ENCODE results near the gene MEIS3. TPM values are rescaled to one million over a fixed set of nuclear protein-coding genes. Genes with fewer than 3 reads are reported as not detected.

MEIS3 gene
- total and polyA plus RNA-seq, 9 of the 15 experiments (the other 6 are each of a cell fraction or from before 2014, with no cell fraction given), result 0.06 to 0.80 (median 0.25) TPM; not detected in 1

GRCh38 chr19:47353307-47353712, 66.0 kb downstream of the MEIS3 start:
- Histone ChIP-seq H3K4me2 (ENCODE audit: insufficient read depth, low read length) (no peak overlapping the region), H3K79me2 (ENCODE audit: control insufficient read depth, insufficient read depth, low read length) (peaks cover 61% of the 10 kb centered on the region), H3K27ac (ENCODE audit: extremely low read depth, low read depth, low read length) (no peak overlapping the region), H3K9ac (ENCODE audit: insufficient read depth in 1 of 2, low read depth in 2 of 2, low read length in 2 of 2) (peak overlapping the region in 1 of 2 experiments; percentile 47; a peak in 1 of 4 replicates), H3K27me3 (ENCODE audit: control insufficient read depth in 2 of 2, insufficient read depth in 2 of 2, low read length in 2 of 2) (no peaks in the 10 kb centered on the region), H3K9me1 (ENCODE audit: control insufficient read depth, insufficient read depth, low read length) (no peaks in the 10 kb centered on the region), H3K4me1 (replicated peaks in 1 of 2; ENCODE audit: control insufficient read depth in 2 of 2, insufficient read depth in 2 of 2, low read length in 2 of 2) (peaks cover 21 to 31% of the 10 kb centered on the region in 2 experiments), H3K36me3 (ENCODE audit: control insufficient read depth, insufficient read depth, low read length) (peaks cover 74% of the 10 kb centered on the region), H4K20me1 (replicated peaks; ENCODE audit: control insufficient read depth, insufficient read depth, low read length) (peaks cover 3% of the 10 kb centered on the region; the same call in 1 of the 2 replicates), H2AFZ (ENCODE audit: low read depth, low read length) (no peak overlapping the region), H3K9me3 (replicated peaks; ENCODE audit: control insufficient read depth, insufficient read depth, low read depth, low read length) (no peaks in the 10 kb centered on the region), H3K4me3 (no peak overlapping the region)
- no peak for FAIRE-seq
- ChIA-PET CTCF (ENCODE audit: low intra/inter-chr PET ratio) (no interaction called here), POLR2A (no interaction called here)
- intact Hi-C loops (cut with micrococcal nuclease), result no loop called here
- DNase-seq (ENCODE audit: extremely low read depth in 1 of 4, low spot score in 3 of 4), result no peak
- no peak for TF ChIP-seq ZNF76 (CRISPR knock-in tag; IDR thresholded peaks at IDR 0.05; ENCODE audit: borderline replicate concordance)
- peak; percentile 51 for TF ChIP-seq RBFOX2 (IDR thresholded peaks at IDR 0.05; ENCODE audit: low read depth, low read length)
- TF ChIP-seq DPF2 (IDR thresholded peaks at IDR 0.05), result no peak
- TF ChIP-seq POLR2G (IDR thresholded peaks at IDR 0.05; ENCODE audit: low read depth, low read length), result 0 out of 2 replicates have a peak, but pooled peaks have one; percentile 32
- no peak for TF ChIP-seq ZNF146 (CRISPR knock-in tag; IDR thresholded peaks at IDR 0.05; ENCODE audit: unreplicated experiment)
- no peak for TF ChIP-seq KLF6 (CRISPR knock-in tag; IDR thresholded peaks at IDR 0.05; ENCODE audit: borderline replicate concordance)
- TF ChIP-seq ETS1 (conservative IDR thresholded peaks at IDR 0.05; ENCODE audit: control insufficient read depth, low read depth, low read length), result no peak
- TF ChIP-seq ZBTB34 (CRISPR knock-in tag; IDR thresholded peaks at IDR 0.05), result no peak
- TF ChIP-seq POLR2AphosphoS5 (IDR thresholded peaks at IDR 0.05; ENCODE audit: control insufficient read depth, insufficient read depth, low read depth, low read length), result no peak
- no peak for TF ChIP-seq ZNF584 (CRISPR knock-in tag; IDR thresholded peaks at IDR 0.05; ENCODE audit: low read depth)
- TF ChIP-seq CAMTA2 (CRISPR knock-in tag; conservative IDR thresholded peaks at IDR 0.05), result no peak
- in situ Hi-C loops (cut with MboI), result no loop called here
- no TSS peak for BruUV-seq (replicated peaks)
- WGBS (ENCODE audit: insufficient coverage, low coverage, missing lambda C conversion rate), result 97% methylated on average over 19 of the region's 24 CpGs
- no peak for ATAC-seq

Other genes starting within 250 kb of the MEIS3 start
Only the 7 nearest of the 11 such genes appear.
- 11.3 and 15.0 TPM in 2 replicates for gene INAFM1, start 144.6 kb downstream of the MEIS3 start, total RNA-seq (2014; rRNA removed)
- 0.95 and 1.2 TPM in 2 replicates for gene INAFM1, start 144.6 kb downstream of the MEIS3 start, total RNA-seq (2014; rRNA removed; fragmentation: Illumina TruSeq; extraction: Trizol)
- gene INAFM1, start 144.6 kb downstream of the MEIS3 start, total RNA-seq (2015; rRNA removed; fragmentation: Illumina TruSeq; extraction: Trizol), result 2.1 and 2.3 TPM in 2 replicates
- gene INAFM1, start 144.6 kb downstream of the MEIS3 start, total RNA-seq (2021), result 26.6 and 30.9 TPM in 2 replicates
- gene INAFM1, start 144.6 kb downstream of the MEIS3 start, polyA plus RNA-seq (2011; rRNA removed), result 3.1 and 7.8 TPM in 2 replicates
- gene INAFM1, start 144.6 kb downstream of the MEIS3 start, polyA plus RNA-seq (2014; fragmentation: Illumina TruSeq; extraction: Trizol), result 4.6 and 8.8 TPM in 2 replicates
- gene INAFM1, start 144.6 kb downstream of the MEIS3 start, polyA plus RNA-seq (2014; fragmentation: Nextera tagmentation; extraction: Ambion mirVana), result under 1 TPM; 0.71 to 0.87 TPM
- 21.8 and 27.1 TPM in 2 replicates for gene INAFM1, start 144.6 kb downstream of the MEIS3 start, polyA plus RNA-seq (2014; rRNA removed)
- gene C5AR1, start 109.7 kb downstream of the MEIS3 start, total RNA-seq (2014; rRNA removed), result not detected in 2 replicates
- not detected in 2 replicates for gene C5AR1, start 109.7 kb downstream of the MEIS3 start, total RNA-seq (2014; rRNA removed; fragmentation: Illumina TruSeq; extraction: Trizol)
- 0.08 and 0.40 TPM in 2 replicates for gene C5AR1, start 109.7 kb downstream of the MEIS3 start, total RNA-seq (2015; rRNA removed; fragmentation: Illumina TruSeq; extraction: Trizol)
- 0.51 and 1.6 TPM in 2 replicates for gene C5AR1, start 109.7 kb downstream of the MEIS3 start, total RNA-seq (2021)
- gene C5AR1, start 109.7 kb downstream of the MEIS3 start, polyA plus RNA-seq (2011; rRNA removed), result 0.11 and 0.46 TPM in 2 replicates
- 0.06 and 0.17 TPM in 2 replicates for gene C5AR1, start 109.7 kb downstream of the MEIS3 start, polyA plus RNA-seq (2014; fragmentation: Illumina TruSeq; extraction: Trizol)
- gene C5AR1, start 109.7 kb downstream of the MEIS3 start, polyA plus RNA-seq (2014; fragmentation: Nextera tagmentation; extraction: Ambion mirVana), result under 1 TPM; 0.17 TPM
- gene C5AR1, start 109.7 kb downstream of the MEIS3 start, polyA plus RNA-seq (2014; rRNA removed), result 0.09 TPM in 1 of 2 replicates, not detected in the other
- gene C5AR2, start 87.4 kb downstream of the MEIS3 start, total RNA-seq (2014; rRNA removed), result 0.78 and 1.1 TPM in 2 replicates
- gene C5AR2, start 87.4 kb downstream of the MEIS3 start, total RNA-seq (2014; rRNA removed; fragmentation: Illumina TruSeq; extraction: Trizol), result 0.07 and 0.13 TPM in 2 replicates
- gene C5AR2, start 87.4 kb downstream of the MEIS3 start, total RNA-seq (2015; rRNA removed; fragmentation: Illumina TruSeq; extraction: Trizol), result 0.04 and 0.15 TPM in 2 replicates
- 0.51 and 0.63 TPM in 2 replicates for gene C5AR2, start 87.4 kb downstream of the MEIS3 start, total RNA-seq (2021)
- 0.15 and 0.21 TPM in 2 replicates for gene C5AR2, start 87.4 kb downstream of the MEIS3 start, polyA plus RNA-seq (2011; rRNA removed)
- gene C5AR2, start 87.4 kb downstream of the MEIS3 start, polyA plus RNA-seq (2014; fragmentation: Illumina TruSeq; extraction: Trizol), result 0.10 and 0.28 TPM in 2 replicates
- under 1 TPM; 0.01 to 0.13 TPM for gene C5AR2, start 87.4 kb downstream of the MEIS3 start, polyA plus RNA-seq (2014; fragmentation: Nextera tagmentation; extraction: Ambion mirVana)
- gene C5AR2, start 87.4 kb downstream of the MEIS3 start, polyA plus RNA-seq (2014; rRNA removed), result 0.24 and 0.43 TPM in 2 replicates
- gene DHX34, start 70.2 kb downstream of the MEIS3 start, total RNA-seq (2014; rRNA removed), result 32.9 and 39.8 TPM in 2 replicates
- gene DHX34, start 70.2 kb downstream of the MEIS3 start, total RNA-seq (2014; rRNA removed; fragmentation: Illumina TruSeq; extraction: Trizol), result 8.7 and 10.8 TPM in 2 replicates
- gene DHX34, start 70.2 kb downstream of the MEIS3 start, total RNA-seq (2015; rRNA removed; fragmentation: Illumina TruSeq; extraction: Trizol), result 15.0 and 15.9 TPM in 2 replicates
- 42.0 and 42.6 TPM in 2 replicates for gene DHX34, start 70.2 kb downstream of the MEIS3 start, total RNA-seq (2021)
- gene DHX34, start 70.2 kb downstream of the MEIS3 start, polyA plus RNA-seq (2011; rRNA removed), result 9.6 and 13.9 TPM in 2 replicates
- 16.1 and 24.9 TPM in 2 replicates for gene DHX34, start 70.2 kb downstream of the MEIS3 start, polyA plus RNA-seq (2014; fragmentation: Illumina TruSeq; extraction: Trizol)
- under 1 TPM; 0.36 to 0.41 TPM for gene DHX34, start 70.2 kb downstream of the MEIS3 start, polyA plus RNA-seq (2014; fragmentation: Nextera tagmentation; extraction: Ambion mirVana)
- gene DHX34, start 70.2 kb downstream of the MEIS3 start, polyA plus RNA-seq (2014; rRNA removed), result 29.1 and 30.1 TPM in 2 replicates
- gene SLC8A2, start 52.4 kb upstream of the MEIS3 start, total RNA-seq (2014; rRNA removed), result 0.64 and 0.86 TPM in 2 replicates
- 0.10 and 0.15 TPM in 2 replicates for gene SLC8A2, start 52.4 kb upstream of the MEIS3 start, total RNA-seq (2014; rRNA removed; fragmentation: Illumina TruSeq; extraction: Trizol)
- gene SLC8A2, start 52.4 kb upstream of the MEIS3 start, total RNA-seq (2015; rRNA removed; fragmentation: Illumina TruSeq; extraction: Trizol), result 0.30 TPM in 1 of 2 replicates, not detected in the other
- 0.60 and 0.66 TPM in 2 replicates for gene SLC8A2, start 52.4 kb upstream of the MEIS3 start, total RNA-seq (2021)
- 0.09 and 0.17 TPM in 2 replicates for gene SLC8A2, start 52.4 kb upstream of the MEIS3 start, polyA plus RNA-seq (2011; rRNA removed)
- 0.07 and 0.43 TPM in 2 replicates for gene SLC8A2, start 52.4 kb upstream of the MEIS3 start, polyA plus RNA-seq (2014; fragmentation: Illumina TruSeq; extraction: Trizol)
- gene SLC8A2, start 52.4 kb upstream of the MEIS3 start, polyA plus RNA-seq (2014; fragmentation: Nextera tagmentation; extraction: Ambion mirVana), result not detected
- 0.18 and 0.32 TPM in 2 replicates for gene SLC8A2, start 52.4 kb upstream of the MEIS3 start, polyA plus RNA-seq (2014; rRNA removed)
- gene KPTN, start 64.7 kb upstream of the MEIS3 start, total RNA-seq (2014; rRNA removed), result 8.5 and 11.9 TPM in 2 replicates
- gene KPTN, start 64.7 kb upstream of the MEIS3 start, total RNA-seq (2014; rRNA removed; fragmentation: Illumina TruSeq; extraction: Trizol), result 4.9 and 6.4 TPM in 2 replicates
- gene KPTN, start 64.7 kb upstream of the MEIS3 start, total RNA-seq (2015; rRNA removed; fragmentation: Illumina TruSeq; extraction: Trizol), result 7.8 and 8.0 TPM in 2 replicates
- 14.3 and 16.3 TPM in 2 replicates for gene KPTN, start 64.7 kb upstream of the MEIS3 start, total RNA-seq (2021)
- 10.0 and 10.5 TPM in 2 replicates for gene KPTN, start 64.7 kb upstream of the MEIS3 start, polyA plus RNA-seq (2011; rRNA removed)
- 12.3 and 18.2 TPM in 2 replicates for gene KPTN, start 64.7 kb upstream of the MEIS3 start, polyA plus RNA-seq (2014; fragmentation: Illumina TruSeq; extraction: Trizol)
- 1 to 10 TPM in 1 of 2 experiments, under 1 TPM in 1; 0.56 to 2.7 TPM for gene KPTN, start 64.7 kb upstream of the MEIS3 start, polyA plus RNA-seq (2014; fragmentation: Nextera tagmentation; extraction: Ambion mirVana)
- gene KPTN, start 64.7 kb upstream of the MEIS3 start, polyA plus RNA-seq (2014; rRNA removed), result 16.2 and 18.6 TPM in 2 replicates
- 98.6 and 103 TPM in 2 replicates for gene NAPA, start 95.5 kb upstream of the MEIS3 start, total RNA-seq (2014; rRNA removed)
- 23.3 and 25.7 TPM in 2 replicates for gene NAPA, start 95.5 kb upstream of the MEIS3 start, total RNA-seq (2014; rRNA removed; fragmentation: Illumina TruSeq; extraction: Trizol)
- gene NAPA, start 95.5 kb upstream of the MEIS3 start, total RNA-seq (2015; rRNA removed; fragmentation: Illumina TruSeq; extraction: Trizol), result 49.3 and 49.4 TPM in 2 replicates
- gene NAPA, start 95.5 kb upstream of the MEIS3 start, total RNA-seq (2021), result 88.5 and 92.6 TPM in 2 replicates
- 77.5 and 115 TPM in 2 replicates for gene NAPA, start 95.5 kb upstream of the MEIS3 start, polyA plus RNA-seq (2011; rRNA removed)
- gene NAPA, start 95.5 kb upstream of the MEIS3 start, polyA plus RNA-seq (2014; fragmentation: Illumina TruSeq; extraction: Trizol), result 82.2 and 88.2 TPM in 2 replicates
- 10 to 100 TPM in 1 of 2 experiments, 1 to 10 TPM in 1; 5.4 to 22.4 TPM for gene NAPA, start 95.5 kb upstream of the MEIS3 start, polyA plus RNA-seq (2014; fragmentation: Nextera tagmentation; extraction: Ambion mirVana)
- 79.3 and 91.8 TPM in 2 replicates for gene NAPA, start 95.5 kb upstream of the MEIS3 start, polyA plus RNA-seq (2014; rRNA removed)